Left ventricle myocardium superior (tissue), 1 donor: ENCODE results near the gene CTBP2. TPM values are rescaled to one million over a fixed set of nuclear protein-coding genes. Genes with fewer than 3 reads are reported as not detected.
A peak's percentile ranks its signal among the peaks of the same experiment; 100 is the strongest.

Experiments used
- ATAC-seq: fragments of 200-7000 bp; cut with Tn5 transposase; one replicate; pipeline ENCODE4 v1.9.1; 2020; ENCODE audit warnings: mild to moderate bottlenecking, moderate library complexity
- DNase-seq: peaks from one replicate; pipeline ENCODE4 v3.0.0-alpha.2; 2020
- intact Hi-C: fragments of 100-400 bp; cut with micrococcal nuclease; formaldehyde crosslinking; loops from one replicate; pipeline ENCODE4 v1.11.0; 2022
- total RNA-seq: library from RNA; stranded (reverse); fragmentation: NEBNext Ultra II Directional; extraction: Animal tissue kit (Norgen Biotek cat#: 25700); gene quantifications from one replicate; pipeline ENCODE4 v1.2.1, GENCODE V29; 2021
- donor health status: DM: no; HTN: yes; CAD: no; lungs with severe emphysema.

Gene CTBP2
- total RNA-seq, 1 donor from 2014 or later: 29.3 TPM

GRCh38 chr10:125041856-125042506 is 118.4 kb downstream of the CTBP2 start:
- intact Hi-C loops: no loop called here
- ATAC-seq (no peak), DNase-seq (no peak)

- intact Hi-C loops: no loop called here
- DNase-seq (no peak), ATAC-seq (no peak)
Observed at GRCh38 chr10:125039354-125039769, 121.0 kb downstream of the CTBP2 start.

GRCh38 chr10:125038637-125039036 is 121.7 kb downstream of the CTBP2 start:
- ATAC-seq (peak; percentile 94), DNase-seq (peak; percentile 82)
- intact Hi-C loops: no loop called here

- intact Hi-C loops: no loop called here
- ATAC-seq (peak; percentile 60), DNase-seq (no peak)
Observed at GRCh38 chr10:125037145-125037877, 123.1 kb downstream of the CTBP2 start.

- no peak for ATAC-seq
- intact Hi-C loops: no loop called here
- DNase-seq: no peak
Observed at GRCh38 chr10:125035588-125036295, 124.6 kb downstream of the CTBP2 start.

- DNase-seq (no peak), ATAC-seq (no peak)
- intact Hi-C loops: no loop called here
Observed at GRCh38 chr10:125035136-125035535, 125.2 kb downstream of the CTBP2 start.

GRCh38 chr10:125034675-125035074 is 125.7 kb downstream of the CTBP2 start:
- DNase-seq: no peak
- no peak for ATAC-seq
- intact Hi-C loops: no loop called here

- no peak for ATAC-seq
- intact Hi-C loops: no loop called here
Observed at GRCh38 chr10:125033146-125033924, 127.0 kb downstream of the CTBP2 start.

GRCh38 chr10:125032474-125033020 is 127.8 kb downstream of the CTBP2 start:
- ATAC-seq (no peak), DNase-seq (no peak)
- intact Hi-C loops: no loop called here

More at GRCh38 chr10:125033146-125033924, 127.0 kb downstream of the CTBP2 start:
- DNase-seq: no peak

- ATAC-seq (no peak), DNase-seq (peak; percentile 58)
- intact Hi-C loops: no loop called here
Observed at GRCh38 chr10:125030567-125031197, 129.7 kb downstream of the CTBP2 start.

GRCh38 chr10:125029584-125030242 is 130.7 kb downstream of the CTBP2 start:
- no peak for ATAC-seq
- intact Hi-C loops: no loop called here
- peak; percentile 2 for DNase-seq

GRCh38 chr10:125027871-125028869 is 132.2 kb downstream of the CTBP2 start:
- intact Hi-C loops: no loop called here
- peak; percentile 58 for DNase-seq
- peak; percentile 79 for ATAC-seq

- DNase-seq: peak; percentile 18
- ATAC-seq: no peak
- intact Hi-C loops: no loop called here
Observed at GRCh38 chr10:125026974-125027735, 133.2 kb downstream of the CTBP2 start.

GRCh38 chr10:125026036-125026931 is 134.1 kb downstream of the CTBP2 start:
- intact Hi-C loops: no loop called here
- DNase-seq (peak; percentile 31), ATAC-seq (no peak)

GRCh38 chr10:125025341-125025740 is 135.0 kb downstream of the CTBP2 start:
- ATAC-seq (no peak), DNase-seq (peak; percentile 3)
- intact Hi-C loops: no loop called here
